Mucosa of descending colon (tissue), 3 donors: ENCODE measurements around the gene ADAM21. TPM values are rescaled to one million over a fixed set of nuclear protein-coding genes. Genes with fewer than 3 reads are reported as not detected.
"Not testable (repeated sequence)": the region's sequence is repeated elsewhere in the genome, so short reads cannot be mapped to it uniquely, and the experiment has no call there.

ENCODE experiments used
- ATAC-seq: fragments of 200-7000 bp; cut with Tn5 transposase; one replicate; pipeline ENCODE4 v1.9.1; 2020; ENCODE audit warnings: mild to moderate bottlenecking, moderate library complexity
- DNase-seq, 3 donors: peaks; one replicate each; pipeline ENCODE4 v3.0.0-alpha.2; 2020
- H3K36me3 ChIP-seq: fragments of 200-600 bp; one replicate; pipeline ENCODE4 v1.8.0; 2021; ENCODE audit warnings: low read depth, mild to moderate bottlenecking
- H3K4me1 ChIP-seq: fragments of 200-600 bp; one replicate; pipeline ENCODE4 v1.8.0; 2021; ENCODE audit warnings: low read depth, mild to moderate bottlenecking
- H3K4me3 ChIP-seq: fragments of 200-600 bp; one replicate; pipeline ENCODE4 v1.8.0; 2021; ENCODE audit warnings: mild to moderate bottlenecking
- H3K9me3 ChIP-seq: fragments of 200-600 bp; one replicate; pipeline ENCODE4 v1.8.0; 2021; ENCODE audit warnings: mild to moderate bottlenecking
- intact Hi-C, 2 donors: fragments of 100-400 bp; cut with DNase I in 1 of 2; cut with micrococcal nuclease in 1 of 2; formaldehyde crosslinking; loops; one replicate each; pipeline versions ENCODE4 v1.11.0 to v1.11.1; 2022; cut with DNase I, micrococcal nuclease
- long read RNA-seq, 2 donors: library from polyadenylated mRNA; unstranded; transcript quantifications; one replicate each; pipeline ENCODE4 v2.0.0, GENCODE V29; 2019 to 2021
- total RNA-seq, 3 donors: library from RNA; stranded (reverse); fragmentation: NEBNext Ultra II Directional in 2 of 3; extraction: Animal tissue kit (Norgen Biotek cat#: 25700) in 2 of 3; gene quantifications; one replicate each; pipeline versions ENCODE4 v1.2.1 to v1.2.4, GENCODE V29; 2021 to 2023
- TF ChIP-seq, protein P1 (sequence below): fragments of 200-600 bp; IDR thresholded peaks from one replicate; pipeline ENCODE4 v1.8.0; 2022; ENCODE audit warnings: antibody characterized with exemption, mild to moderate bottlenecking
- donor health status: DM: no; HTN: no; CAD: no; lungs with moderate emphysema.
- donor health status: DM: no; HTN: no; CAD: no.
- donor health status: DM: no; HTN: yes; CAD: no.

Gene ADAM21
- under 1 TPM in 1 of 3 donors, not detected in 2; 0.10 TPM for total RNA-seq
- long read RNA-seq, donor 1, result 0 reads
- long read RNA-seq, donor 2, result 0 reads

DNA sequence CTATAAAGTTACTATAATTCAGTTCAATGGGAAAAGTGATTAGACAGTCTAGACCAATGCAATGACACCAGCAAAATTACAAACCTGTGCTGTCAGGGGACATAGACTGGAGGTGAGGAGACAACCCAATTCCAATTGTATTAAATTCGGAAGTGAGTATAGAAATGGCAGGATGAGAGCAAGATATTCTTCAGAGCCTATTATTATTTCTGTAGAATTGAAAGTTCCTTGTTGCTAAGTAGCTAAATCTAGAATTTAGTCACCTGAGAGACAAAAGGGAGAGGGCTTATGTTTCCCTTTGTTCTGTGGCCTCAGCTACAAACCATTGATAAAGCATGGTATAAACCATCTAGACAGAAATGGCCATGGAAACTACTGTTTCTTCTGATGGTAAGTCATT is at the start of gene ADAM21:
Gene ADAM21, plus strand, starts transcription at position 301 of the 400 bp plus-strand sequence. CDS start 5,326 bp downstream, outside the sequence.
- Histone ChIP-seq H3K36me3 (no peaks in the 10 kb centered on the region), H3K4me3 (no peak within 1 kb of the TSS), H3K9me3 (no peaks in the 10 kb centered on the region), H3K4me1 (no peaks in the 10 kb centered on the region)
- DNase-seq (no peak), ATAC-seq (no peak)
- intact Hi-C loops, result no loop called here
- TF ChIP-seq, protein P1, sequence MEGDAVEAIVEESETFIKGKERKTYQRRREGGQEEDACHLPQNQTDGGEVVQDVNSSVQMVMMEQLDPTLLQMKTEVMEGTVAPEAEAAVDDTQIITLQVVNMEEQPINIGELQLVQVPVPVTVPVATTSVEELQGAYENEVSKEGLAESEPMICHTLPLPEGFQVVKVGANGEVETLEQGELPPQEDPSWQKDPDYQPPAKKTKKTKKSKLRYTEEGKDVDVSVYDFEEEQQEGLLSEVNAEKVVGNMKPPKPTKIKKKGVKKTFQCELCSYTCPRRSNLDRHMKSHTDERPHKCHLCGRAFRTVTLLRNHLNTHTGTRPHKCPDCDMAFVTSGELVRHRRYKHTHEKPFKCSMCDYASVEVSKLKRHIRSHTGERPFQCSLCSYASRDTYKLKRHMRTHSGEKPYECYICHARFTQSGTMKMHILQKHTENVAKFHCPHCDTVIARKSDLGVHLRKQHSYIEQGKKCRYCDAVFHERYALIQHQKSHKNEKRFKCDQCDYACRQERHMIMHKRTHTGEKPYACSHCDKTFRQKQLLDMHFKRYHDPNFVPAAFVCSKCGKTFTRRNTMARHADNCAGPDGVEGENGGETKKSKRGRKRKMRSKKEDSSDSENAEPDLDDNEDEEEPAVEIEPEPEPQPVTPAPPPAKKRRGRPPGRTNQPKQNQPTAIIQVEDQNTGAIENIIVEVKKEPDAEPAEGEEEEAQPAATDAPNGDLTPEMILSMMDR, result no peak

DNA sequence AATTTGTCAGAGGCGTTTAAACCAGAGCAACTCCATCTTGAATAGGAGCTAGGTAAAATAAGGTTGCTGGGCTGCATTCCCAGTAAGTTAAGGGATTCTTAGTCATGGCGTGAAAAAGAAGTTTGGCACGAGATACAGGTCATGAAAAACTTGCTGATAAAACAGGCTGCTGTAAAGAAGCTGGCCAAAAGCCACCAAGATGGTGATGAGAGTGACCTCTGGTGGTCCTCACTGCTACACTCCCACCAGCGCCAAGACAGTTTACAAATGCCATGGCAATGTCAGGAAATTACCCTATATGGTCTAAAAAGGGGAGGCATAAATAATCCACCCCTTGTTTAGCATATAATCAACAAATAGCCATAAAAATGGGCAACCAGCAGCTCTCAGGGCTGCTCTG is 48.6 kb upstream of the ADAM21 start:
- intact Hi-C loops, H3K36me3 ChIP-seq, H3K4me1 ChIP-seq, H3K9me3 ChIP-seq, H3K4me3 ChIP-seq: not testable (repeated sequence)
- DNase-seq, result peak in 1 of 3 donors; percentile 36
- peak; percentile 76 for ATAC-seq

DNA sequence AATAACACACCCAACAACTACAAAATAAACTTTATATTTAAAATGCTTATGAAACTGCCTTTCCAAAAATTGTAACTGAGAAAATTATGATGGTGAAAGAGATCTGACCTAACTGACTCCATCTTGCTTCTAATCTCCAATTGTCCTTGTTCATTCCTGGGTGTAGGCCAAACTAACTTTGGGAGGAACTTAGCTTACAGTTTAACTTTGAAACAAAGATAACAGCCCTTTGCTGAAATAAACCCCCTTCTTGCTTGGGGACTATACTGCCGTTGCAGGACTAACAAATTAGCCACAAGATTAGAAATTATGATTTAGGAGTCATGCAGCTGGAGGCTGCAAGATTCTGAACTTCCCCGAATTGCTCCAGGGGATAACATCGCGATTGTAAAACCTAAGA is 45.8 kb upstream of the ADAM21 start:
- intact Hi-C loops, H3K4me1 ChIP-seq, DNase-seq, H3K9me3 ChIP-seq, H3K36me3 ChIP-seq, H3K4me3 ChIP-seq: not testable (repeated sequence)
- peak; percentile 36 for ATAC-seq

DNA sequence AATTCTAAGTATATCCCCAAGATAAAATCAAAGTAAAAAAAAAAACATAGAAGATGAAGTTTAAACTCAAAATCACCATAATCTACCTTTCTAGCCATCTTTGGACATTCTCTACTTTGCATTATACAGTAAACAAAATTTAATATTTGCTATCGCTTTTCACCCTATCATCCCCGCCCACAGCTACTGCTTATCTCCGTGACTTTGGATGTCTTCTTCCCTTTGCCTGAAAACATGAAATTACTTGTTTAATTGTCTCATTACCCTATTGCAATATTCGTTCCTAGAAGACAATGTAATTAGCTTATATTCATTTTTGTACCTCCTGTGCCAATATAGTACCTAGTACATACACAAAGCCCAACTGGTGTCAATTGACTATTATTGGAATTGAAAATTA is 44.4 kb upstream of the ADAM21 start:
- Histone ChIP-seq H3K4me3 (no peak overlapping the region), H3K36me3 (no peaks in the 10 kb centered on the region), H3K9me3 (no peaks in the 10 kb centered on the region), H3K4me1 (no peaks in the 10 kb centered on the region)
- DNase-seq, result no peak
- ATAC-seq, result no peak
- TF ChIP-seq, protein P1, result no peak
- intact Hi-C loops, result no loop called here

DNA sequence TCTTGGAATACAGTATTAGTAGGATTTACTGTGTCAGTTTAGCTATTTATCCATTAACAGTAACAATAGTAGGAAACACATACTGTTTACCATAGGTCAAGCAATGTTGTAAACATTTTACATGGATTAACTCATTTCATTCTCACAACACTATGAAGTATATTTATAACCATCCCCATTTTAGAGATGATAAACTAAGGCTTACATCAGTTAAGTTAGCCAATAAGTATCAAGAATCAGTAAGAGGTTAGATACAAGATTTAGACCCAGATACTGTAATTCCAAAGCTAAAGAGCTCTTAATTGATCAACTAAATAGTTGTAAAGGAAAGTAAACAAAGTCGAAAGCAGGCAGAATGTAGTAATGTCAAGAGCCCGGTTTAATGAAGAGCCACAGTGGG is 36.2 kb upstream of the ADAM21 start:
- DNase-seq (no peak), ATAC-seq (no peak)
- no peaks in the 10 kb centered on the region for H3K36me3 ChIP-seq
- no peak overlapping the region for H3K4me3 ChIP-seq
- H3K4me1 ChIP-seq, result peaks cover 14% of the 10 kb centered on the region
- H3K9me3 ChIP-seq, result no peaks in the 10 kb centered on the region
- intact Hi-C loops, result no loop called here
- TF ChIP-seq, protein P1, result no peak

DNA sequence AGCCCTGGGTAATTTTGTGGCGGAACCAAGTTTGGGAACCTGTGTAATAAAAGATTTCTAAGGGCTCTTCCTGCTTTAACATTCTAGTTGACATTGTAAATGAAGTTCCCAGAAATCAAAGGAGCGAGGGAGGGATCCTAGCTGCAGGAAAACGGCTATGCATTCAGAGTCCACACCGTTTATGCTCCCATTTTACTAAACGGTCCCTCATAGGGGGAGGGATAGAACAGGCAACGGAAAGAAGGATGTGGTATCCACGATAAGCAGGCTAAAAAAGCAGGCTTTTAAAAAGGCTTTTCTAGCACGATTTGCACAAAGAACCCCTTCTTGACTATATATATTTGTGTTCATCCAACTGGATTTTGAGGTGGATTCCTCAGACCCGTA is 35.6 kb upstream of the ADAM21 start:
- peak overlapping the region; percentile 20 for H3K4me3 ChIP-seq
- DNase-seq (peak in 1 of 3 donors; percentile 18), ATAC-seq (peak; percentile 65)
- intact Hi-C loops, result no loop called here
- no peaks in the 10 kb centered on the region for H3K9me3 ChIP-seq
- TF ChIP-seq, protein P1, result no peak
- H3K36me3 ChIP-seq, result no peaks in the 10 kb centered on the region
- peaks cover 14% of the 10 kb centered on the region for H3K4me1 ChIP-seq

DNA sequence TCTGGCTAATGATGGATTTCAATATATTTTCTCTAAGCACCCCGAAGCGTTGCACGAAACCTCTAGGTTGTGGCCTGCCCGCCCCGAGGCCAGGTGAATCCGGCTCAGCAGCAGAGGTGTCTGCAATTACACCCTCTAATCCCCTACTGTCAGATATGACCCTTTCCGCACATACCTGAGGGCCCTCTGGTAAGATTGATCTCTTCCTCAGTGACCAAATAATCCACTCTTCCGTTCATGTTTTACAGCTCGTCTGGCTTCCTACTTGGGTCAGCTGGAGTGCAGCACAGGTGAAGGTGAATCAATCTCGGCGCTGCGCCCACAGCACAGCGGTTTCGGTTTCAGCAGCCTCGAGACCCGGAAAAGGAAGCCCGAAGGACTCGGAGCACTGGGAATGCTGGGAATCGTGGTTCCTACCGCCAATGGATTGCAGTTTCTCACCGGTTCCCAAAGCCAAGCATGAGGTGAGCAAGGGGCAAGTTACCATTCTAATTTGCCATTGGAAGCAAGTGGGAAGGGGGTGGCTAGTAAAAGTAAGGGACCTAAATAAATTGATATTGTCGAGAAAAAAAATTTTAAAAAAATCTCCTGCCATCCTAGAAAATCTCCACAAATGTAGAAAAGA is 35.1 kb upstream of the ADAM21 start, which contains the start of gene SYNJ2BP:
Gene SYNJ2BP, minus strand, starts transcription at position 366 of the 625 bp plus-strand sequence. Its CDS starts 127 bp downstream, at position 239.
- TF ChIP-seq, protein P1, result no peak

DNA sequence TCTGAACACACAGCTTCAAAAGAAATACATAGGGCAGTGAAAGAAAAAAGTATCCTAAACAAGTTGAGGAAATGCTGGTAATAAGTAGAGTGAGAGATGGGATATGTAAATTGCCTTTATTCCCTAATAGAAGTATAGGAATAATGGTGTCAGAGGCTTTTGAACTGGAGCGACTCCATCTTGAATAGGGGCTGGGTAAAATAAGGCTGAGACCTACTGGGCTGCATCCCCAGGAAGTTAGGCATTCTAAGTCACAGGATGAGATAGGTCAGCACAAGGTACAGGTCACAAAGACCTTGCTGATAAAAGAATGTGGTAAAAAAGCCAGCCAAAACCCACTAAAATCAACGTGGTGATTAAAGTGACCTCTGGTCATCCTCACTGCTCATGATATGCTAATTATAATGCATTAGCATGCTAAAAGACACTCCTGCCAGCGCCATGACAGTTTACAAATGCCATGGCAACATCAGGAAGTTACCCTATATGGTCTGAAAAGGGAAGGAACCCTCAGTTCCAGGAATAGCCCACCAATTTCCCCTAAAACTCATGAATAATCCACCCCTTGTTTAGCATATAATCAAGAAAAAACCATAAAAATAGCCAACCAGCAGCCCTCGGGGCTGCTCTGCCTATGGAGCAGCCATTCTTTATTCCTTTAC is 32.6 kb upstream of the ADAM21 start:
- DNase-seq, H3K36me3 ChIP-seq, intact Hi-C loops, H3K9me3 ChIP-seq, ATAC-seq, H3K4me3 ChIP-seq: not testable (repeated sequence)
- H3K4me1 ChIP-seq, result peaks cover 14% of the 10 kb centered on the region

More for the DNA sequence above, 35.1 kb upstream of the ADAM21 start, which contains the start of gene SYNJ2BP:
- peaks cover 14% of the 10 kb centered on the region for H3K4me1 ChIP-seq
- ATAC-seq, result peak; percentile 100
- intact Hi-C loops, result no loop called here
- H3K4me3 ChIP-seq, result peak within 1 kb of the TSS; percentile 20
- peak; percentile 85 to 91 (median 87) for DNase-seq
- no peaks in the 10 kb centered on the region for H3K9me3 ChIP-seq
- no peaks in the 10 kb centered on the region for H3K36me3 ChIP-seq
